ENCODE results near the gene BMP8B. TPM values are rescaled to one million over a fixed set of nuclear protein-coding genes. Genes with fewer than 3 reads are reported as not detected.

The BMP8B gene
- total RNA-seq, 1 experiment from 2014 or later = 12.6 TPM

- Histone ChIP-seq H3K4me1 (no peaks in the 10 kb centered on the region; the same call in 1 of the 2 replicates), H3K27ac (no peak overlapping the region), H3K9me3 (replicated peaks) (no peaks in the 10 kb centered on the region), H3K4me3 (no peak overlapping the region), H3K27me3 (peaks cover 15% of the 10 kb centered on the region), H3K36me3 (no peaks in the 10 kb centered on the region)
- DNase-seq = no peak
Measured at GRCh38 chr1:39713557-39713956, 75.1 kb downstream of the BMP8B start.

- Histone ChIP-seq H3K4me3 (no peak overlapping the region), H3K27ac (no peak overlapping the region), H3K9me3 (replicated peaks) (no peaks in the 10 kb centered on the region), H3K27me3 (peaks cover 11% of the 10 kb centered on the region), H3K36me3 (no peaks in the 10 kb centered on the region), H3K4me1 (no peaks in the 10 kb centered on the region; the same call in 1 of the 2 replicates)
- DNase-seq = no peak
Measured at GRCh38 chr1:39711966-39712340, 76.7 kb downstream of the BMP8B start.

GRCh38 chr1:39711104-39711965 lies 77.3 kb downstream of the BMP8B start:
- no peak for DNase-seq
- Histone ChIP-seq H3K36me3 (no peaks in the 10 kb centered on the region), H3K9me3 (replicated peaks) (no peaks in the 10 kb centered on the region), H3K4me3 (no peak overlapping the region), H3K27me3 (peaks cover 10% of the 10 kb centered on the region; the same call in 1 of the 2 replicates), H3K4me1 (no peaks in the 10 kb centered on the region; the same call in 1 of the 2 replicates), H3K27ac (no peak overlapping the region)

GRCh38 chr1:39707506-39707905 lies 81.2 kb downstream of the BMP8B start:
- H3K27ac ChIP-seq = no peak overlapping the region
- no peak for DNase-seq
- H3K4me3 ChIP-seq = no peak overlapping the region
- no peaks in the 10 kb centered on the region for H3K36me3 ChIP-seq
- no peaks in the 10 kb centered on the region for H3K9me3 ChIP-seq (replicated peaks)
- H3K27me3 ChIP-seq = peaks cover 7% of the 10 kb centered on the region; the same call in 1 of the 2 replicates
- no peaks in the 10 kb centered on the region; the same call in 1 of the 2 replicates for H3K4me1 ChIP-seq

Other genes with a start within 250 kb of the BMP8B start
- 254 and 270 TPM in 2 replicates for gene PABPC4, start 212.1 kb downstream of the BMP8B start, total RNA-seq (2014; rRNA removed; shearing (Covaris generic))
- gene HEYL, start 149.2 kb downstream of the BMP8B start, total RNA-seq (2014; rRNA removed; shearing (Covaris generic)) = 61.9 and 66.5 TPM in 2 replicates
- gene NT5C1A, start 116.8 kb downstream of the BMP8B start, total RNA-seq (2014; rRNA removed; shearing (Covaris generic)) = 0.12 TPM in 1 of 2 replicates, not detected in the other
- gene HPCAL4, start 97.4 kb downstream of the BMP8B start, total RNA-seq (2014; rRNA removed; shearing (Covaris generic)) = 0.42 and 0.53 TPM in 2 replicates
- gene PPIE, start 50.0 kb downstream of the BMP8B start, total RNA-seq (2014; rRNA removed; shearing (Covaris generic)) = 62.2 and 64.0 TPM in 2 replicates
- gene OXCT2, start 17.5 kb downstream of the BMP8B start, total RNA-seq (2014; rRNA removed; shearing (Covaris generic)) = 3.8 and 4.3 TPM in 2 replicates
- gene TRIT1, start 94.6 kb upstream of the BMP8B start, total RNA-seq (2014; rRNA removed; shearing (Covaris generic)) = 31.3 and 35.7 TPM in 2 replicates
- 14.4 and 16.4 TPM in 2 replicates for gene MYCL, start 113.1 kb upstream of the BMP8B start, total RNA-seq (2014; rRNA removed; shearing (Covaris generic))
- 52.9 and 56.6 TPM in 2 replicates for gene MFSD2A, start 166.3 kb upstream of the BMP8B start, total RNA-seq (2014; rRNA removed; shearing (Covaris generic))

Measured in SJCRH30 (cell line).